Gastrocnemius medialis (tissue), 4 donors: ENCODE measurements around the gene PTCHD4.

Source experiments
- CTCF ChIP-seq, 5 experiments: fragments of 450-650 bp in 3 of 5; fragments of 200-600 bp in 2 of 5; sonication (generic) in 2 of 5; IDR thresholded peaks in 4 of 5; conservative IDR thresholded peaks in 1 of 5; 1 replicate in 4 of 5; 2 replicates in 1 of 5; pipeline ENCODE4 v1.5.1; 2016 to 2019; ENCODE audit warnings: antibody characterized with exemption in 5 of 5, mild to moderate bottlenecking in 3 of 5, moderate library complexity in 3 of 5
- POLR2A ChIP-seq, 2 donors: fragments of 450-650 bp; IDR thresholded peaks; one replicate each; pipeline ENCODE4 v1.6.1; 2017; ENCODE audit warnings: antibody characterized with exemption in 2 of 2, mild to moderate bottlenecking in 2 of 2, moderate library complexity in 2 of 2

DNA sequence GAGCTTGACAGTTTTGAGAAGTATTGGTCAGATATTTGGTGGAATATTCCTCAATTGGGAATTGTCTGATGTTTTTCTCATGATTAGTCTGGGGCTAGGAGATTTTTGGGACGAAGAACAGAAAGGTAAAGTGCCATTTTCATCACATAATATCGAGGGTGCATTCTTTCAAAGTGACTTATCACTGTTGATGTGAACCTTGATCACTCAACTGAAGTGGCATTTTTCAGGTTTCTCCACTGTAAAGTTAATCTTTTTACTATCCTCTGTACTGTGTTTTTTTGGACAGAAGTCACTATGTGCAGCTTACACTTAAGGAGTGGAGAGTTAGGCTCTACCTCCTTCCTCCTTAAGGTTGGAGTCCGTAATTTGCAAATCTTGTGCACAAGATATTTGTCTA lies 39.2 kb downstream of the PTCHD4 start:
- no peak for TF ChIP-seq POLR2A (IDR thresholded peaks at IDR 0.05)
- no peak for TF ChIP-seq CTCF (IDR thresholded peaks at IDR 0.05 in 4 of 5, conservative IDR thresholded peaks at IDR 0.05 in 1 of 5)
